K562 (cell line): ENCODE measurements around the gene EGLN3. TPM values are rescaled to one million over a fixed set of nuclear protein-coding genes. Genes with fewer than 3 reads are reported as not detected.
A peak's percentile ranks its signal among the peaks of the same experiment; 100 is the strongest.

Experiments used
- ATAC-seq: fragments of 200-7000 bp; cut with Tn5 transposase; 3 replicates; pipeline ENCODE4 v1.9.1; 2020; ENCODE audit warnings: moderate library complexity
- BruUV-seq: library from RNA; stranded (reverse); fragments of 400-500 nt; replicated peaks from 2 replicates; lab custom pipeline; 2021; lab: Mats Ljungman, UMichigan
- CTCF ChIA-PET: fragments of 300-600 bp; formaldehyde crosslinking; extraction: SDS; loops from one replicate; lab custom pipeline; 2021; ENCODE audit warnings: low intra/inter-chr PET ratio; lab: Yijun Ruan, JAX
- POLR2A ChIA-PET: fragments of 300-600, 350-650 bp; sonication (Branson Sonifier 250); formaldehyde crosslinking; extraction: SDS; loops from one replicate; lab custom pipeline; 2021; ENCODE audit warnings: antibody characterized with exemption, inconsistent platforms; lab: Yijun Ruan, JAX
- DNase-seq, 4 experiments: peaks; one replicate each; pipeline versions ENCODE4 v3.0.0 to v3.0.0-alpha.2; 2011 to 2018; ENCODE audit warnings: low spot score in 3 of 4, mixed read lengths in 3 of 4; ENCODE audit errors: extremely low read depth in 1 of 4
- FAIRE-seq: peaks from 2 replicates; lab custom pipeline; 2011; peaks lifted over from hg19 to GRCh38; lab: Jason Lieb, UNC
- H2AFZ ChIP-seq: 2 replicates; pipeline ENCODE4 v1.6.0; 2011; ENCODE audit warnings: low read depth, low read length, control low read depth, inconsistent platforms
- H3K27ac ChIP-seq: fragments of 200-600 bp; 3 replicates; pipeline ENCODE4 v1.8.0; 2011; ENCODE audit warnings: low read depth, mild to moderate bottlenecking, control low read depth, inconsistent platforms, low read length, moderate library complexity, mixed read lengths; ENCODE audit errors: extremely low read depth
- H3K27me3 ChIP-seq, 2 experiments: fragments of 300-600 bp in 1 of 2; 2 replicates in 1 of 2; 3 replicates in 1 of 2; pipeline versions ENCODE4 v1.6.0 to v1.8.0; 2011; ENCODE audit warnings: inconsistent platforms in 2 of 2, low read length in 2 of 2, mild to moderate bottlenecking in 1 of 2, mixed read lengths in 1 of 2, moderate library complexity in 1 of 2; ENCODE audit not compliant: control insufficient read depth in 2 of 2, insufficient read depth in 2 of 2
- H3K36me3 ChIP-seq: fragments of 300-600 bp; 3 replicates; pipeline ENCODE4 v1.8.0; 2011; ENCODE audit warnings: mild to moderate bottlenecking, low read length, inconsistent platforms; ENCODE audit not compliant: control insufficient read depth, insufficient read depth
- H3K4me1 ChIP-seq, 2 experiments: fragments of 200-600 bp in 1 of 2; replicated peaks in 1 of 2; 2 replicates in 1 of 2; 3 replicates in 1 of 2; pipeline versions ENCODE4 v1.5.1 to v1.8.0; 2011; ENCODE audit warnings: inconsistent platforms in 2 of 2, low read length in 2 of 2, mild to moderate bottlenecking in 1 of 2, mixed read lengths in 1 of 2, moderate library complexity in 1 of 2; ENCODE audit not compliant: control insufficient read depth in 2 of 2, insufficient read depth in 2 of 2
- H3K4me2 ChIP-seq: 2 replicates; pipeline ENCODE4 v1.6.1; 2011; ENCODE audit warnings: low read length, control low read depth, inconsistent platforms, mixed read lengths; ENCODE audit not compliant: insufficient read depth
- H3K4me3 ChIP-seq: fragments of 200-600 bp; sonication (generic), shearing (Covaris generic); 2 replicates; pipeline ENCODE4 v1.5.1; 2016; ENCODE audit warnings: control low read depth, inconsistent platforms
- H3K79me2 ChIP-seq: fragments of 200-600 bp; 3 replicates; pipeline ENCODE4 v1.8.0; 2011; ENCODE audit warnings: low read length, inconsistent platforms; ENCODE audit not compliant: control insufficient read depth, insufficient read depth
- H3K9ac ChIP-seq, 2 experiments: 2 replicates each; pipeline versions ENCODE4 v1.6.0 to v1.6.1; 2011; ENCODE audit warnings: low read depth in 2 of 2, low read length in 2 of 2, control low read depth in 1 of 2, inconsistent platforms in 1 of 2, mild to moderate bottlenecking in 1 of 2, mixed read lengths in 1 of 2; ENCODE audit not compliant: insufficient read depth in 1 of 2
- H3K9me1 ChIP-seq: one replicate; pipeline ENCODE4 v1.6.0; 2011; ENCODE audit warnings: inconsistent platforms, mild to moderate bottlenecking, low read length, moderate library complexity; ENCODE audit not compliant: control insufficient read depth, insufficient read depth
- H3K9me3 ChIP-seq: replicated peaks from 2 replicates; pipeline ENCODE4 v1.5.1; 2011; ENCODE audit warnings: low read depth, low read length, inconsistent platforms; ENCODE audit not compliant: control insufficient read depth, insufficient read depth
- H4K20me1 ChIP-seq: replicated peaks from 2 replicates; pipeline ENCODE4 v1.6.1; 2011; ENCODE audit warnings: low read length, inconsistent platforms, mixed read lengths; ENCODE audit not compliant: control insufficient read depth, insufficient read depth
- ATF3 ChIP-seq, 2 experiments: fragments of 450-650 bp in 1 of 2; sonication (generic) in 1 of 2; formaldehyde crosslinking in 1 of 2; IDR thresholded peaks in 1 of 2; conservative IDR thresholded peaks in 1 of 2; 2 replicates each; pipeline versions ENCODE4 v1.6.1 to v1.8.1; 2016 to 2023; ENCODE audit warnings: mild to moderate bottlenecking in 2 of 2, moderate library complexity in 2 of 2, inconsistent platforms in 1 of 2, missing genetic modification reagents in 1 of 2
- FOSL1 ChIP-seq: fragments of 200-800 bp; sonication (Bioruptor generic); conservative IDR thresholded peaks from 2 replicates; pipeline ENCODE4 v1.6.1; 2016; ENCODE audit warnings: missing genetic modification characterization, missing compliant biosample characterization
- HCFC1 ChIP-seq: IDR thresholded peaks from 2 replicates; pipeline ENCODE4 v1.6.1; 2012; ENCODE audit warnings: low read depth, low read length, improper control_type of control experiment
- JUND ChIP-seq, 2 experiments: IDR thresholded peaks; 2 replicates in 1 of 2; 3 replicates in 1 of 2; pipeline ENCODE4 v1.6.1; 2011; ENCODE audit warnings: borderline replicate concordance in 2 of 2, low read depth in 2 of 2, low read length in 2 of 2, improper control_type of control experiment in 1 of 2, missing biosample characterization in 1 of 2, missing genetic modification characterization in 1 of 2, missing genetic modification reagents in 1 of 2
- NR2C1 ChIP-seq, 2 experiments: fragments of 450-650 bp; IDR thresholded peaks; 2 replicates each; pipeline ENCODE4 v1.6.1; 2017; ENCODE audit warnings: mild to moderate bottlenecking in 2 of 2, antibody characterized with exemption in 1 of 2, inconsistent platforms in 1 of 2, missing compliant biosample characterization in 1 of 2, missing genetic modification characterization in 1 of 2
- SRF ChIP-seq, 2 experiments: fragments of 250-450, 450-650 bp in 1 of 2; sonication (Bioruptor Pico) in 1 of 2; sonication (generic) in 1 of 2; formaldehyde crosslinking; IDR thresholded peaks; 2 replicates each; pipeline versions ENCODE4 v1.5.0 to v1.5.1; 2020 to 2022; ENCODE audit warnings: mild to moderate bottlenecking in 1 of 2, missing genetic modification reagents in 1 of 2
- TGIF2 ChIP-seq: sonication (generic); formaldehyde crosslinking; IDR thresholded peaks from 2 replicates; pipeline ENCODE4 v1.8.1; 2022; ENCODE audit warnings: mild to moderate bottlenecking, missing genetic modification reagents, moderate library complexity
- ZNF143 ChIP-seq: sonication (generic); formaldehyde crosslinking; IDR thresholded peaks from 2 replicates; pipeline ENCODE4 v1.9.0; 2022; ENCODE audit warnings: mild to moderate bottlenecking, missing genetic modification reagents
- ZNF146 ChIP-seq: IDR thresholded peaks from one replicate; pipeline ENCODE4 v1.6.1; 2018; ENCODE audit warnings: missing compliant biosample characterization; ENCODE audit not compliant: unreplicated experiment
- ZZZ3 ChIP-seq: fragments of 450-650 bp; IDR thresholded peaks from 2 replicates; pipeline ENCODE4 v1.6.1; 2016; ENCODE audit warnings: antibody characterized with exemption, mild to moderate bottlenecking, moderate library complexity
- WGBS: fragments of 100-300 bp; shearing (Covaris generic); methylation state at CpG from one replicate; pipeline ENCODE4 v1.1.6; 2016; ENCODE audit warnings: low coverage, mixed read lengths; ENCODE audit not compliant: insufficient coverage; ENCODE audit errors: missing lambda C conversion rate; 5-methylcytosine and 5-hydroxymethylcytosine counted together
- in situ Hi-C: fragments of 300-500 bp; cut with MboI; formaldehyde crosslinking; loops from 4 replicates; pipeline ENCODE4 v1.15.0; 2018; ENCODE audit warnings: inconsistent platforms, mixed read lengths
- intact Hi-C: fragments of 100-400 bp; cut with micrococcal nuclease; formaldehyde crosslinking; loops from 2 replicates; pipeline ENCODE4 v1.14.2; 2022
- polyA plus RNA-seq, 8 experiments: library from polyadenylated mRNA; depleted of rRNA in 4 of 8; stranded (reverse) in 5 of 8; unstranded in 3 of 8; fragments of >200 nt; fragmentation: Nextera tagmentation in 2 of 8; fragmentation: Illumina TruSeq in 1 of 8; extraction: Ambion mirVana in 2 of 8; extraction: Trizol in 1 of 8; gene quantifications; 2 replicates each; pipeline versions ENCODE4 v1.2.1 to v1.2.3, GENCODE V29; 2011 to 2014; ENCODE audit warnings: inconsistent platforms in 1 of 8, missing spikeins in 1 of 8
- total RNA-seq, 7 experiments: library from RNA; depleted of rRNA in 6 of 7; stranded (reverse); fragments of >200 nt in 6 of 7; fragmentation: Illumina TruSeq in 2 of 7; extraction: Trizol in 2 of 7; gene quantifications; 2 replicates each; pipeline versions ENCODE4 v1.2.1 to v1.2.3, GENCODE V29; 2011 to 2021; ENCODE audit warnings: low replicate concordance in 1 of 7

EGLN3 gene
- total and polyA plus RNA-seq, 9 of the 15 experiments (the other 6 are each of a cell fraction or from before 2014, with no cell fraction given): 2.5 to 87.6 (median 5.8) TPM

DNA sequence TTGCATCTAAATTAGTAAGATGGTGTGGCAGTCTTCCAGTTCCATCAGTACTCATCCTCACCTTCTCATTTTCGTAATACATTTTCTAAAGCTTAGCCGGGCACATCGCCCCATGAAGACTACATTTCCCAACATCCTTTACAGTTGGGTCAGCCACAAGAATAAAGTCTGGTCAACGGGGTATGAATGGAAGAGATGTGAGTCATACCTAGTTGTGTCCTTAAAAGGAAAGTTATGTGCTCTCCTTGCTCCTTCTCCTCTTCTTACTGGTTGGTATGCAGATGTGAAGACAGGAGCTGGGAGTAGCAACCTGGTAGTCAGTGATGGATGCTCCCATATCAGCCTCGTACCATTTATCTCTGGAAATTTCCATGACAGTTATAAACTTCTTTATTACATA lies 35.9 kb upstream of the EGLN3 start:
- peak; percentile 72 for FAIRE-seq
- Histone ChIP-seq H3K9me1 (no peaks in the 10 kb centered on the region), H4K20me1 (no peaks in the 10 kb centered on the region), H3K27ac (no peak overlapping the region), H2AFZ (no peak overlapping the region; the same call in 1 of the 2 replicates), H3K36me3 (no peaks in the 10 kb centered on the region), H3K27me3 (no peaks in the 10 kb centered on the region), H3K4me1 (peaks cover 0 to 4% of the 10 kb centered on the region in 2 experiments; a peak in 2 of 5 replicates), H3K79me2 (no peaks in the 10 kb centered on the region), H3K4me3 (no peak overlapping the region), H3K9ac (no peak overlapping the region), H3K4me2 (no peak overlapping the region), H3K9me3 (no peaks in the 10 kb centered on the region)
- in situ Hi-C loops: no loop called here
- ChIA-PET CTCF (no interaction called here), POLR2A (no interaction called here)
- no TSS peak for BruUV-seq
- intact Hi-C loops: no loop called here
- WGBS: 43% methylated on average over 5 of the region's 5 CpGs
- DNase-seq: no peak
- TF ChIP-seq TGIF2 (CRISPR knock-in tag): no peak
- peak; percentile 47; the same call in 1 of the 2 replicates for TF ChIP-seq ZNF143 (CRISPR knock-in tag)
- TF ChIP-seq JUND (IDR thresholded peaks at IDR 0.05; ENCODE audit: borderline replicate concordance, low read depth, low read length): peak; percentile 50; the same call in 1 of the 2 replicates
- TF ChIP-seq JUND (tag; IDR thresholded peaks at IDR 0.05; ENCODE audit: borderline replicate concordance, low read depth, low read length): no peak
- TF ChIP-seq ZNF146: no peak
- TF ChIP-seq HCFC1: peak; percentile 48; the same call in 1 of the 2 replicates
- TF ChIP-seq ATF3 (IDR thresholded peaks at IDR 0.05): 0 out of 2 replicates have a peak, but pooled peaks have one; percentile 34
- TF ChIP-seq ATF3 (CRISPR knock-in tag; conservative IDR thresholded peaks at IDR 0.05): no peak
- TF ChIP-seq NR2C1 (IDR thresholded peaks at IDR 0.05): no peak
- 0 out of 2 replicates have a peak, but pooled peaks have one; percentile 29 for TF ChIP-seq NR2C1 (tag; IDR thresholded peaks at IDR 0.05)
- peak in 1 of 2 experiments; percentile 88; a peak in 2 of 4 replicates for TF ChIP-seq SRF (CRISPR knock-in tag; IDR thresholded peaks at IDR 0.05)
- peak; percentile 51 for TF ChIP-seq FOSL1 (tag)
- TF ChIP-seq ZZZ3: no peak
- ATAC-seq: peak; percentile 67
